ENCODE measurements around the gene CRYBA1. TPM values are rescaled to one million over a fixed set of nuclear protein-coding genes. Genes with fewer than 3 reads are reported as not detected.
A peak's percentile ranks its signal among the peaks of the same experiment; 100 is the strongest.

The CRYBA1 gene
- total RNA-seq, 1 donor from 2014 or later, result not detected

GRCh38 chr17:29242051-29242450, 4.6 kb upstream of the CRYBA1 start:
- Histone ChIP-seq H3K36me3 (ENCODE audit: insufficient read depth, low read length) (no peaks in the 10 kb centered on the region), H3K27ac (ENCODE audit: low read depth, low read length) (no peak overlapping the region), H3K9me3 (ENCODE audit: insufficient read depth, low read depth, low read length) (no peaks in the 10 kb centered on the region), H3K79me2 (ENCODE audit: insufficient read depth, low read length) (no peaks in the 10 kb centered on the region), H3K4me1 (ENCODE audit: insufficient read depth, low read length) (peaks cover 36% of the 10 kb centered on the region), H3K9ac (ENCODE audit: low read length) (no peak overlapping the region), H3K27me3 (ENCODE audit: insufficient read depth, low read length) (no peaks in the 10 kb centered on the region), H3K4me2 (ENCODE audit: low read length) (no peak overlapping the region), H3K4me3 (ENCODE audit: insufficient read depth, low read depth, low read length) (no peak overlapping the region), H4K20me1 (ENCODE audit: insufficient read depth, low read length) (no peaks in the 10 kb centered on the region), H2AFZ (ENCODE audit: low read depth, low read length) (no peak overlapping the region)
- H3K27me3 Mint-ChIP-seq (ENCODE audit: low read depth, unreplicated experiment), result no peaks in the 10 kb centered on the region
- H3K27ac Mint-ChIP-seq (ENCODE audit: unreplicated experiment), result peak overlapping the region; percentile 53
- no peak overlapping the region for H3K4me3 Mint-ChIP-seq (ENCODE audit: unreplicated experiment)
- H3K36me3 Mint-ChIP-seq (ENCODE audit: low read depth, unreplicated experiment), result no peaks in the 10 kb centered on the region
- no peaks in the 10 kb centered on the region for H3K9me3 Mint-ChIP-seq (ENCODE audit: unreplicated experiment)
- FAIRE-seq (peak; percentile 5), DNase-seq (ENCODE audit: low read depth) (no peak)
- peaks cover 21% of the 10 kb centered on the region for H3K4me1 Mint-ChIP-seq (ENCODE audit: low read depth, unreplicated experiment)
- TF ChIP-seq EZH2 (IDR thresholded peaks at IDR 0.05; ENCODE audit: insufficient read depth, low read length), result no peak
- no peak for TF ChIP-seq CTCF (IDR thresholded peaks at IDR 0.05; ENCODE audit: insufficient read depth, low read depth, low read length)

DNA sequence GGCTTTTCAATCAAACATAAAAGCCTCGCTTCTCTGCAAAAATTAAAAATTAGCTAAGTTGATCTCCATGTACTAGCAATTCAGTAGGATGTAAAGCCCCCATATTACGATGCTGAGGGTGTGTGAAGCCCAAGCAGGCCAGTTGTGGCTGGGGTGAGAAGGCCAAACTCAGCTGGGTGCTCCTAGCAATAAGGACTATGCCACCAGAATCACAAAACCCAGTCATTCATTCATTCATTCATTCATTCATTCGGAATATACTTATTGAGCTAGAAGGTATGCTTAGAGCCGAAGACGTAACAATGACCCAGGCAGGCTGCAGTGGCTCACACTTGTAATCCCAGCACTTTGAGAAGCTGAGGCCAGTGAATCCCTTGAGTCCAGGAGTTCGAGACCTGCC, 3.9 kb upstream of the CRYBA1 start:
- no peaks in the 10 kb centered on the region for H3K36me3 ChIP-seq (ENCODE audit: insufficient read depth, low read length)
- no peak for DNase-seq (ENCODE audit: low read depth)
- no peaks in the 10 kb centered on the region for H3K9me3 ChIP-seq (ENCODE audit: insufficient read depth, low read depth, low read length)
- no peaks in the 10 kb centered on the region for H3K36me3 Mint-ChIP-seq (ENCODE audit: low read depth, unreplicated experiment)
- no peaks in the 10 kb centered on the region for H3K79me2 ChIP-seq (ENCODE audit: insufficient read depth, low read length)
- H3K4me3 Mint-ChIP-seq (ENCODE audit: unreplicated experiment), result no peak overlapping the region
- H3K27me3 Mint-ChIP-seq (ENCODE audit: low read depth, unreplicated experiment), result no peaks in the 10 kb centered on the region
- no peaks in the 10 kb centered on the region for H3K27me3 ChIP-seq (ENCODE audit: insufficient read depth, low read length)
- no peaks in the 10 kb centered on the region for H4K20me1 ChIP-seq (ENCODE audit: insufficient read depth, low read length)
- no peak overlapping the region for H3K9ac ChIP-seq (ENCODE audit: low read length)
- no peak overlapping the region for H3K4me2 ChIP-seq (ENCODE audit: low read length)
- no peak overlapping the region for H3K4me3 ChIP-seq (ENCODE audit: insufficient read depth, low read depth, low read length)
- no peak overlapping the region for H2AFZ ChIP-seq (ENCODE audit: low read depth, low read length)
- peaks cover 32% of the 10 kb centered on the region for H3K4me1 ChIP-seq (ENCODE audit: insufficient read depth, low read length)
- H3K27ac Mint-ChIP-seq (ENCODE audit: unreplicated experiment), result no peak overlapping the region
- no peak for FAIRE-seq
- no peak overlapping the region for H3K27ac ChIP-seq (ENCODE audit: low read depth, low read length)
- TF ChIP-seq CTCF (IDR thresholded peaks at IDR 0.05; ENCODE audit: insufficient read depth, low read depth, low read length) (no peak), EZH2 (IDR thresholded peaks at IDR 0.05; ENCODE audit: insufficient read depth, low read length) (no peak)
- H3K4me1 Mint-ChIP-seq (ENCODE audit: low read depth, unreplicated experiment), result peaks cover 21% of the 10 kb centered on the region
- H3K9me3 Mint-ChIP-seq (ENCODE audit: unreplicated experiment), result no peaks in the 10 kb centered on the region

- Histone ChIP-seq H3K27ac (ENCODE audit: low read depth, low read length) (no peak overlapping the region), H3K4me1 (ENCODE audit: insufficient read depth, low read length) (peaks cover 24% of the 10 kb centered on the region), H3K4me2 (ENCODE audit: low read length) (no peak overlapping the region), H4K20me1 (ENCODE audit: insufficient read depth, low read length) (no peaks in the 10 kb centered on the region), H3K36me3 (ENCODE audit: insufficient read depth, low read length) (no peaks in the 10 kb centered on the region), H3K27me3 (ENCODE audit: insufficient read depth, low read length) (no peaks in the 10 kb centered on the region), H3K9me3 (ENCODE audit: insufficient read depth, low read depth, low read length) (no peaks in the 10 kb centered on the region), H3K4me3 (ENCODE audit: insufficient read depth, low read depth, low read length) (no peak overlapping the region), H3K9ac (ENCODE audit: low read length) (no peak overlapping the region), H3K79me2 (ENCODE audit: insufficient read depth, low read length) (no peaks in the 10 kb centered on the region), H2AFZ (ENCODE audit: low read depth, low read length) (peak overlapping the region; percentile 54)
- no peaks in the 10 kb centered on the region for H3K36me3 Mint-ChIP-seq (ENCODE audit: low read depth, unreplicated experiment)
- H3K4me1 Mint-ChIP-seq (ENCODE audit: low read depth, unreplicated experiment), result peaks cover 16% of the 10 kb centered on the region
- H3K4me3 Mint-ChIP-seq (ENCODE audit: unreplicated experiment), result no peak overlapping the region
- TF ChIP-seq CTCF (IDR thresholded peaks at IDR 0.05; ENCODE audit: insufficient read depth, low read depth, low read length) (peak; percentile 41), EZH2 (IDR thresholded peaks at IDR 0.05; ENCODE audit: insufficient read depth, low read length) (no peak)
- no peak for FAIRE-seq
- DNase-seq (ENCODE audit: low read depth), result no peak
- no peaks in the 10 kb centered on the region for H3K27me3 Mint-ChIP-seq (ENCODE audit: low read depth, unreplicated experiment)
- no peak overlapping the region for H3K27ac Mint-ChIP-seq (ENCODE audit: unreplicated experiment)
- no peaks in the 10 kb centered on the region for H3K9me3 Mint-ChIP-seq (ENCODE audit: unreplicated experiment)
Observed at GRCh38 chr17:29243792-29244191, 2.9 kb upstream of the CRYBA1 start.

All from astrocyte (in vitro differentiated cells and primary cell).